ENCODE data around the gene SGIP1.

Gene SGIP1

DNA sequence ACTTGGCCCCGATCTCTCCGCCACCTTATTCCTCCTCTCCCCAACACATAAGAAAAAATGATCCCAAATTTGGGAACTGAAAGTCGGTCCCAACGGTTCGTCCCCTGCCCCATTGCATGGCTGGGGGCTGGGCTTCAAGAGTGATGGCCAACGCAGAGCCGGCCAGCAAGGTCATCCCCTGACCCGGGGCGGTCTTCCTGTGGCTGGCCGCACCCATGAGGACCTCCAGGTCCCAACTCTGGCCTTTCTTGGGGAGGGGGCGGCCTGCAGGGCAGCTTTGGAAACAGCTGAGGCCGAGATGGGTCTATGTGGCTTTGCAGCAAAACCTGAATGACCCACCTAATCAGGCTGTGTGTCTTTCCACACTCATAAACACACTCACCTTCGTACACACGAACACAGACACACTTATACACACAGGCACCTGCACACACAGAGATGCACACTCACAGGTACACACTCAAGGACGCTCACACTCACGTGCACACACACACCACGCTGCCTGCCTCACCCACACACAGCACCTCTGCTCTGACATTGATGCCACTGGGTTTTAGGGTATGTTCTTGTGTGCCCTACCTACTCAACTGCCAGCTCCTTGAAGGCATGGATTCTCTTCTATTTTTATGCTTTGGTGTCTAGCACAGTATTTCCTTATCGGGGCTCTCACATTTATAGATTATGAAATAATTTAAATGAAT is 218.9 kb downstream of the SGIP1 start:
- H3K36me3 ChIP-seq, result no peaks in the 10 kb centered on the region
- H3K4me1 ChIP-seq (ENCODE audit: control insufficient read depth in 1 of 2, insufficient read depth in 1 of 2, low read depth in 1 of 2, low read length in 1 of 2), result peaks cover 28 to 43% of the 10 kb centered on the region in 2 experiments
- H3K27me3 ChIP-seq, result no peaks in the 10 kb centered on the region
- TF ChIP-seq, protein P1, sequence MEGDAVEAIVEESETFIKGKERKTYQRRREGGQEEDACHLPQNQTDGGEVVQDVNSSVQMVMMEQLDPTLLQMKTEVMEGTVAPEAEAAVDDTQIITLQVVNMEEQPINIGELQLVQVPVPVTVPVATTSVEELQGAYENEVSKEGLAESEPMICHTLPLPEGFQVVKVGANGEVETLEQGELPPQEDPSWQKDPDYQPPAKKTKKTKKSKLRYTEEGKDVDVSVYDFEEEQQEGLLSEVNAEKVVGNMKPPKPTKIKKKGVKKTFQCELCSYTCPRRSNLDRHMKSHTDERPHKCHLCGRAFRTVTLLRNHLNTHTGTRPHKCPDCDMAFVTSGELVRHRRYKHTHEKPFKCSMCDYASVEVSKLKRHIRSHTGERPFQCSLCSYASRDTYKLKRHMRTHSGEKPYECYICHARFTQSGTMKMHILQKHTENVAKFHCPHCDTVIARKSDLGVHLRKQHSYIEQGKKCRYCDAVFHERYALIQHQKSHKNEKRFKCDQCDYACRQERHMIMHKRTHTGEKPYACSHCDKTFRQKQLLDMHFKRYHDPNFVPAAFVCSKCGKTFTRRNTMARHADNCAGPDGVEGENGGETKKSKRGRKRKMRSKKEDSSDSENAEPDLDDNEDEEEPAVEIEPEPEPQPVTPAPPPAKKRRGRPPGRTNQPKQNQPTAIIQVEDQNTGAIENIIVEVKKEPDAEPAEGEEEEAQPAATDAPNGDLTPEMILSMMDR (IDR thresholded peaks at IDR 0.05), result no peak
- peak overlapping the region; percentile 55 to 66 for H3K4me3 ChIP-seq (ENCODE audit: low read depth in 1 of 2, low read length in 1 of 2)
- H3K9me3 ChIP-seq, result no peaks in the 10 kb centered on the region
- peak overlapping the region; percentile 61 for H3K27ac ChIP-seq

DNA sequence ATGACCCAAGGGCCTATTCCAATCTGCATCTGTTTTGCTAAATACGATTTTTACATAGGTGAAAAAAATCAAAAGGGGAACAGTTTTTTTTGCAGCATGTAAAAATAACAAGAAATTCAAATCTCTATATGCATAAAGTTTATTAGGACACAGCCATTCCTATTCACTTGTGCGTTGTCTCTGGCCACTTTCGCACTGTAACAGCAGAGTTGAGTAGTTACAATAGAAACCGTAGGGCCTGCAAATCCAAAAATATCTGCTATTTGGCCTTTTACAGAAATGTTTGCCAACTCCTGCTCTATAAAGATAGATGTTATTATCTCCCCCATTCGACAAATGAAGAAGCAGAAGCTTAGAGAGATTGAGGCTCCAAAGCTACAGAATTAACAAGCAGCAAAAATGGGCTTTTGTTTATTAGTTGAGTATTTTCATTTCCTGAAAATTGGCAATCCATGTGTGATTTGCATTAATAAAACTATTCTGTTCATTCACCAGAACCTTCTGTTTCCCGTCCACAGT is 223.8 kb downstream of the SGIP1 start:
- H3K4me1 ChIP-seq (ENCODE audit: control insufficient read depth in 1 of 2, insufficient read depth in 1 of 2, low read depth in 1 of 2, low read length in 1 of 2), result peaks cover 22 to 33% of the 10 kb centered on the region in 2 experiments
- no peaks in the 10 kb centered on the region for H3K36me3 ChIP-seq
- H3K27ac ChIP-seq, result no peak overlapping the region
- TF ChIP-seq, protein P1 (IDR thresholded peaks at IDR 0.05), result no peak
- no peaks in the 10 kb centered on the region for H3K27me3 ChIP-seq
- no peaks in the 10 kb centered on the region for H3K9me3 ChIP-seq
- H3K4me3 ChIP-seq (ENCODE audit: low read depth in 1 of 2, low read length in 1 of 2), result no peak overlapping the region

GRCh38 chr1:66758241-66758755 is 224.3 kb downstream of the SGIP1 start:
- no peak overlapping the region for H3K27ac ChIP-seq
- no peaks in the 10 kb centered on the region for H3K27me3 ChIP-seq
- no peaks in the 10 kb centered on the region for H3K36me3 ChIP-seq
- no peak overlapping the region for H3K4me3 ChIP-seq (ENCODE audit: low read depth in 1 of 2, low read length in 1 of 2)
- no peaks in the 10 kb centered on the region for H3K9me3 ChIP-seq
- TF ChIP-seq, protein P1 (IDR thresholded peaks at IDR 0.05), result no peak
- peaks cover 18 to 29% of the 10 kb centered on the region in 2 experiments for H3K4me1 ChIP-seq (ENCODE audit: control insufficient read depth in 1 of 2, insufficient read depth in 1 of 2, low read depth in 1 of 2, low read length in 1 of 2)

- TF ChIP-seq, protein P1 (IDR thresholded peaks at IDR 0.05), result no peak
- Histone ChIP-seq H3K4me1 (ENCODE audit: control insufficient read depth in 1 of 2, insufficient read depth in 1 of 2, low read depth in 1 of 2, low read length in 1 of 2) (peaks cover 18 to 20% of the 10 kb centered on the region in 2 experiments), H3K36me3 (no peaks in the 10 kb centered on the region), H3K27ac (peak overlapping the region; percentile 72), H3K27me3 (no peaks in the 10 kb centered on the region), H3K9me3 (no peaks in the 10 kb centered on the region), H3K4me3 (ENCODE audit: low read depth in 1 of 2, low read length in 1 of 2) (no peak overlapping the region)
Observed at GRCh38 chr1:66760506-66760905, 226.6 kb downstream of the SGIP1 start.

DNA sequence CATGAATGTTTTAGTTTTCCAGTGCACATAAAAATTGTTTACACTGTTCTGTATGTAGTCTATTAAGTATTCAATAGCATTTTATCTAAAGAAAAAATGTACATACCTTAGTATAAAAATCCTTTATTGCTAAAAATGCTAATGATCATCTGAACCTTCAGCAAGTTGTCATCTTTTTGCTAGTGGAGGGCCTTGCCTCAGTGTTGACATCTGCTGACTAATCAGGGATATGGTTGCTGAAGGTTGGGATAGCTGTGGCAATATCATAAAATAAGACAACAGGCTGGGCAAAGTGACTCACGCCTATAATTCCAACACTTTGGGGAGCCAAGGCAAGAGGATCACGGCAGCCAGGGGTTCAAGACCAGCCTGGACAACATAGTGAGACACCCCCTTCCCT is 227.3 kb downstream of the SGIP1 start:
- Histone ChIP-seq H3K4me3 (ENCODE audit: low read depth in 1 of 2, low read length in 1 of 2) (no peak overlapping the region), H3K36me3 (no peaks in the 10 kb centered on the region), H3K9me3 (no peaks in the 10 kb centered on the region), H3K27ac (peak overlapping the region; percentile 72), H3K27me3 (no peaks in the 10 kb centered on the region), H3K4me1 (ENCODE audit: control insufficient read depth in 1 of 2, insufficient read depth in 1 of 2, low read depth in 1 of 2, low read length in 1 of 2) (peaks cover 18 to 20% of the 10 kb centered on the region in 2 experiments)
- TF ChIP-seq, protein P1 (IDR thresholded peaks at IDR 0.05), result no peak

All from neutrophil (primary cell).